Omental fat pad (tissue), 4 donors: Measurements from ENCODE around the gene OR6V1. TPM values are rescaled to one million over a fixed set of nuclear protein-coding genes. Genes with fewer than 3 reads are reported as not detected.

Experiments used
- ATAC-seq: fragments of 150-250 bp; one replicate; pipeline ENCODE4 v1.9.1; 2016; ENCODE audit warnings: mild to moderate bottlenecking, moderate library complexity; ENCODE audit not compliant: low FRiP score
- DNase-seq: peaks from one replicate; pipeline ENCODE4 v3.0.0-alpha.2; 2019; ENCODE audit warnings: low spot score
- total RNA-seq, 4 donors: library from RNA; depleted of rRNA; stranded (reverse); fragments of >200 nt; gene quantifications; one replicate each; pipeline ENCODE4 v1.1.0, GENCODE V29; 2016
- TF ChIP-seq, protein P1 (sequence below), 3 donors: fragments of 450-650 bp; IDR thresholded peaks; one replicate each; pipeline ENCODE4 v1.5.1; 2016 to 2017; ENCODE audit warnings: antibody characterized with exemption in 3 of 3, mild to moderate bottlenecking in 3 of 3, moderate library complexity in 2 of 3

Gene OR6V1, protein sequence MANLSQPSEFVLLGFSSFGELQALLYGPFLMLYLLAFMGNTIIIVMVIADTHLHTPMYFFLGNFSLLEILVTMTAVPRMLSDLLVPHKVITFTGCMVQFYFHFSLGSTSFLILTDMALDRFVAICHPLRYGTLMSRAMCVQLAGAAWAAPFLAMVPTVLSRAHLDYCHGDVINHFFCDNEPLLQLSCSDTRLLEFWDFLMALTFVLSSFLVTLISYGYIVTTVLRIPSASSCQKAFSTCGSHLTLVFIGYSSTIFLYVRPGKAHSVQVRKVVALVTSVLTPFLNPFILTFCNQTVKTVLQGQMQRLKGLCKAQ
- total RNA-seq = not detected

DNA sequence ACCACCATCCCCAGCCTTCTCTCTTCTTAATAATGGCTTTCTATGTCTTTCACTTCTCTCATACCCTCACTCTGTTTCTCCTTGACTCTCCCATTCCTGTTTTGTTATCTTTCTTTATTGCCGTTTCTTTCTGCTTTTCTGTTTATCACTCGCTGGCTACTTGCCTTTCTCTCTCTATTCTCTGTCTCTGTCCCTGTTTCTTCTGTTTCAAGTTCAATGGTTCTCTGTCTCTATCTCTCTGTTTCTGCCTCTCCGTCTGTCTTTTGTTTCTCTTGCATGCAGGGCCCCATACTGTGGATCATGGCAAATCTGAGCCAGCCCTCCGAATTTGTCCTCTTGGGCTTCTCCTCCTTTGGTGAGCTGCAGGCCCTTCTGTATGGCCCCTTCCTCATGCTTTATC lies at the start of gene OR6V1:
Gene OR6V1, plus strand, starts transcription at position 301 of the 400 bp plus-strand sequence. Its CDS starts 0 bp downstream, at position 301.
- TF ChIP-seq, protein P1, sequence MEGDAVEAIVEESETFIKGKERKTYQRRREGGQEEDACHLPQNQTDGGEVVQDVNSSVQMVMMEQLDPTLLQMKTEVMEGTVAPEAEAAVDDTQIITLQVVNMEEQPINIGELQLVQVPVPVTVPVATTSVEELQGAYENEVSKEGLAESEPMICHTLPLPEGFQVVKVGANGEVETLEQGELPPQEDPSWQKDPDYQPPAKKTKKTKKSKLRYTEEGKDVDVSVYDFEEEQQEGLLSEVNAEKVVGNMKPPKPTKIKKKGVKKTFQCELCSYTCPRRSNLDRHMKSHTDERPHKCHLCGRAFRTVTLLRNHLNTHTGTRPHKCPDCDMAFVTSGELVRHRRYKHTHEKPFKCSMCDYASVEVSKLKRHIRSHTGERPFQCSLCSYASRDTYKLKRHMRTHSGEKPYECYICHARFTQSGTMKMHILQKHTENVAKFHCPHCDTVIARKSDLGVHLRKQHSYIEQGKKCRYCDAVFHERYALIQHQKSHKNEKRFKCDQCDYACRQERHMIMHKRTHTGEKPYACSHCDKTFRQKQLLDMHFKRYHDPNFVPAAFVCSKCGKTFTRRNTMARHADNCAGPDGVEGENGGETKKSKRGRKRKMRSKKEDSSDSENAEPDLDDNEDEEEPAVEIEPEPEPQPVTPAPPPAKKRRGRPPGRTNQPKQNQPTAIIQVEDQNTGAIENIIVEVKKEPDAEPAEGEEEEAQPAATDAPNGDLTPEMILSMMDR (IDR thresholded peaks at IDR 0.05) = no peak
- ATAC-seq = no peak
- DNase-seq = no peak

DNA sequence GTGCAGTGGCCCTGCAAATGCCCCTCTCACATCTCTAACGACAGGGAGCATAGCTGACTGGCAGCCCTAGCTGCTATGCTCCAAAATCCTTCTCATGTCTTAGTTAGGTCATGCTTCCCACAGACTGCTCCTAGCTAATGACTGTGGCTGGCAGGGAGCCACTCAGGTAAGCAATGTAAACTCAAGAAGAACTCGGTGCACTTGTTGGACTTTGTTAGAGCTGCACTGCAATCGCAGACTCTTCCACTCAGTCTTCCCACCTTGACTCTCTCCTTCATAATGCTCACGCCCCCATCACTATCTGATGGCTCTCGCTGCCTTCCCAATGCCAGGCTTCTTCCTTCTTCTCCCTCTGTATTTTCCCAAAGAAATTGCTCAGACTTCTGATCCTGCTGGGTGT lies 49.2 kb upstream of the OR6V1 start:
- no peak for DNase-seq
- TF ChIP-seq, protein P1 (IDR thresholded peaks at IDR 0.05) = no peak
- no peak for ATAC-seq

DNA sequence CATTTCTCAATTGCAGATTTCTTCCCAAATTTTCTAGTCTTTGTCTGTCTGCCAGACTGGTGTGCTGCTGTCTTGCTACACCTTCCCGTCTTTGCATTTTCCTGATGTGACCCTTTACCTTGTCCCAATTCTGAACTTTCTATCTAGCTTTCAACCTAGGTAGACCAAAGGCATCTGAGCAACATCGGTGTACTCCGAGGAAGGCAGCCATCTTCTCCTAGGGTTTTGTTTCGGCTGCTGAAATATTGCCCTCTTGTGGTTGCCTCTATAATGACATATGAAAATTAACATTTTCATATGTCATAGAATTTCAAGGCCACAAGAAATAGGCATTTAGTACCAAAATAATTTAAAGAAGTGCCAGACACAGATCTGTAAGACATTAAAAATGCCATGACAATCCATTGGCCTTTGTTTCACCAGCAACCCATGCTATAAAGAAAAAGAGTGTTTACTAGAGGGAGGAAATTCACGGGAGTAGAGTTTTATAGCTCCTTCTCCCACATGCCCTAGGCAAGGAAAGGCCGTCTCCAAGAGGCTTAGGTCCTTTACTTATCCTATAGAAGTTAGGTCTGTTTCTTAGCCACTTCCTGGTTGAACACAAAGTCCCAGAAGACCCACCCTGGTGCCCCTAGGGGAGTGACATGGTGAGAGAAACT lies 48.6 kb upstream of the OR6V1 start:
- ATAC-seq (peak; percentile 57), DNase-seq (no peak)
- TF ChIP-seq, protein P1 (IDR thresholded peaks at IDR 0.05) = peak in 2 of 3 donors; percentile 23 to 44

DNA sequence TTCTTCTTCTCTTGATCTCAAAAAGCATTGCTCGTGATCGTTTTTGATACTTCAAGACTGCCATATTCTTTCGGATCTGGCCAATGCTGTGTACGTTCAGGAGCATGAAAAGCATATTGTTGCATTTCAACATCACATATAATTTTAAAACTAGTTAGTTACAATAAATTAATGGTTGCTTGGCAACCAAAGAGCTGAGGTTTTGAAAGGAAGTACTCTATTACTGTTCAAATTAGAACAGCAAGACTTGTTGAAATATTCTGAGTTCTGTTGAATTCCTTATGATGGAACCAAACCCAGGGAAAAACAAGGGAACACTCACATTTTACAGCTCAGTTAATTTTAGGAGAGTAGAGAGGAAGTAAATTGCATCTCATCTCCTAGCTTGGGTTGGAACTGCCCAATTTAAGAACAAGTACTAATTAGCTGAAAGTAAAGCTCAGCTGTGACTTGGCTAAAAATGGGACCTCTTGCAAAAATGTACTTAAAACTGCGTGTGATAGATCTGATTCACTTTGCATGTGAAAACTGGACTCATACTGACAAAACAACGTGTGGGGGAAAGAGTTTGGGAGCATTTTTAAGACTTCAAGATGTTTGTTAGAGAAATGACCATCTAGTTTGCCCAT lies 46.4 kb upstream of the OR6V1 start:
- DNase-seq (no peak), ATAC-seq (no peak)
- TF ChIP-seq, protein P1 (IDR thresholded peaks at IDR 0.05) = no peak

DNA sequence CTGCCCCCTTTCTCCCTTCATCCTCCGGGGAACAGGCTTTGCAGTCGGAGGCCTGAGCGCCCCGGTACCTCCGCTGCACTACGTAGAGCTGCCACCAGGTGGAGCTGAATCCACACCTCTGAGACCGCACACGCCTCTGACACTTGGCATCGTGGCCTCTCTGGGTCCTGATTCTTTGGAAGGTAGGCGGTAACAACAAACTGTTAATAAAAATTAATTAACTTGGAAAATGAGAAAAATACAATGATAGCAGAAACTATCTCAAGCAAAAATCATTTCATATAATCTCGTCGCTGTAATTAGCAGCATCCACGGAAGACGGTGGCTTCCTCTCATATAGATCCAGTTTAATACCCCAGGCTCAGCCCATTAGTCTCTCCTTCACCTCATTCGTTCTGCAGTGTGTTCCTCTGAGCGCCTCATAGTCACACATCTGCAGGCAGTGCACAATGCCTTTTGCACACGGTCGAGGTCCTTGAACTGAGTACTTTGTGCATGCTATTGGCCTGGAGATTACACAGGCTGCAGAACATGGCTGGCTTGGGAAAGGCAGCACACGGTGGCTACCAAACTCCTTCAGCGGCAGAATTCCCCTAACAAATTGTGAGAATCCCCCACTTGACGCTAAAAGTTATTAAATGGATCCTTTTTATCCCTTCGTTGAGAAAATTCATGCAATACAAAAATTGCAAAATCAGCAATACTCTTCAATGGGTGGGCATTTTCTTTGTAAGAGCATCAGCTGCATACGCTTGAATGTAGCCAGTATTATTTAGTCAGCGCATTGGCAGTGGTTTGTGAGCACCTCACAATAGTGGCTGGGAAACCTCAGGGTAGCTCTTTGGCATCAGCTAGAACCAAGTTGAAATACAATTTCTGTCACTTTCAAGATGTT lies 43.9 kb upstream of the OR6V1 start:
- peak; percentile 89 for ATAC-seq
- TF ChIP-seq, protein P1 (IDR thresholded peaks at IDR 0.05) = peak in 1 of 3 donors; percentile 98
- peak; percentile 83 for DNase-seq

DNA sequence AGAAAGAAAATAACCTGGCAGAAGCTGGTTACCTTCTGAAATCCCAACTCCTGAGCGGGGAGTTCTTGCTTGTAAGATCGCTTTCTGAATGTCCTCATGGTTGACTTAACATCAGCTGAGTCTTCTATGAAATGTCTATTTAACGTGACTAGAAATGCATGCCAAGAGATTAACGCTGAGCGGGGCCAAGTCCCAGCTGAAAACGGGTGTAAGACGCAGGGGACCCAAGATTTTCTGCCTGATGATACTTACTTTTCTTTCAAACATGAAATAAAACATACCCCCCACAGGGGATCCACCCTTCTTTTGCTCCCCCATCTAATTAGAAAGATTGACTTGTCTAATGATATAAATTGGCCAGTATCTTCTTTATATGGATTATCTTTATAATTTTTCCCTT lies 40.1 kb upstream of the OR6V1 start:
- DNase-seq (no peak), ATAC-seq (no peak)
- TF ChIP-seq, protein P1 (IDR thresholded peaks at IDR 0.05) = no peak
